Measurements from ENCODE around the gene RAB13. TPM values are rescaled to one million over a fixed set of nuclear protein-coding genes. Genes with fewer than 3 reads are reported as not detected.

RAB13 gene
- total RNA-seq, 1 experiment from 2014 or later, result 122 TPM

DNA sequence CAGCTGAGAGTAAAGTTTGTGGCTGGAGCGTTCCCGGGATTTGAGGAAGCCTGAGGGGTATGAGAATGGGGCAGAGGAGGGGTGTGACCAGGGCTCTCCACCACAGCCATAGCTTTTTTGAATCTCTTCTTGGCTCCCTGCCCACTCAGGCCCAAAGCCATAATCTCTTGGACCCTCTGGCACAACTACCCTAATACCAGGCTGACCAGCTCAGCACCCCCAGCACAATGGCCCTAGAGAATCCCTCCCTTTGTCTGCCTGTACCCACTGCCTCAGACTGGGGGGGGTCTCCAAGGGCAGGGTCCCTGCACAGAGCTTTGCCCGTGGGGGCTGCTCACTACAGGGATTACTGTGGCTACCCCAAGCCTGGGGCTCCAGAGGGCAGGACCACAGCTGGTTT, 47.1 kb downstream of the RAB13 start:
- Histone ChIP-seq H3K4ac (ENCODE audit: low read depth, low read length) (no peak overlapping the region), H3T11ph (ENCODE audit: low read length) (no peak overlapping the region), H3K9me3 (ENCODE audit: control insufficient read depth, low read depth, low read length) (no peaks in the 10 kb centered on the region), H2AFZ (ENCODE audit: low read length) (no peak overlapping the region), H3K27ac (ENCODE audit: insufficient read length, low read depth, low read length) (no peak overlapping the region), H2BK20ac (ENCODE audit: low read depth, low read length, poor library complexity, severe bottlenecking) (no peak overlapping the region), H4K91ac (ENCODE audit: insufficient read length, low read depth, low read length) (no peak overlapping the region), H4K8ac (replicated peaks; ENCODE audit: insufficient read length, low read depth, low read length) (no peak overlapping the region), H2BK5ac (ENCODE audit: insufficient read length, low read length) (no peak overlapping the region), H3K56ac (ENCODE audit: insufficient read length, low read depth, low read length) (no peak overlapping the region), H2AK5ac (ENCODE audit: insufficient read length, low read length) (no peak overlapping the region), H3K79me2 (ENCODE audit: insufficient read depth, low read length) (no peaks in the 10 kb centered on the region), H3K27me3 (ENCODE audit: insufficient read depth, low read length) (no peaks in the 10 kb centered on the region), H4K20me1 (ENCODE audit: control insufficient read depth, insufficient read depth, insufficient read length) (peaks cover 3% of the 10 kb centered on the region), H2BK12ac (ENCODE audit: insufficient read length, low read depth, low read length) (no peak overlapping the region), H3K4me1 (ENCODE audit: insufficient read depth, low read length) (no peaks in the 10 kb centered on the region), H3K18ac (ENCODE audit: insufficient read length, low read depth, low read length) (no peak overlapping the region), H4K5ac (ENCODE audit: insufficient read length, low read depth, low read length) (no peak overlapping the region), H3K14ac (ENCODE audit: insufficient read depth, low read length) (no peak overlapping the region), H2BK15ac (ENCODE audit: low read depth, low read length) (no peak overlapping the region), H3K4me2 (ENCODE audit: insufficient read depth, insufficient read length, low read length) (no peak overlapping the region), H3K79me1 (ENCODE audit: insufficient read depth, low read depth, low read length, poor library complexity, severe bottlenecking) (no peaks in the 10 kb centered on the region), H3K23me2 (ENCODE audit: insufficient read length, low read depth, low read length, poor library complexity, severe bottlenecking) (no peaks in the 10 kb centered on the region), H3K9ac (ENCODE audit: extremely low read depth, insufficient read length, low read length) (no peak overlapping the region), H2BK120ac (ENCODE audit: low read depth, low read length, poor library complexity, severe bottlenecking) (no peak overlapping the region), H3K23ac (ENCODE audit: insufficient read length, low read depth, low read length) (no peak overlapping the region)
- no peak overlapping the region for H3K4me3 Mint-ChIP-seq
- peak overlapping the region in 1 of 3 experiments; percentile 59; a peak in 1 of 7 replicates for H3K27ac Mint-ChIP-seq
- WGBS (ENCODE audit: extremely low coverage, insufficient read length, low lambda C conversion rate), result no CpG with 5 or more reads among the region's 3 CpGs
- TF ChIP-seq, protein P1, sequence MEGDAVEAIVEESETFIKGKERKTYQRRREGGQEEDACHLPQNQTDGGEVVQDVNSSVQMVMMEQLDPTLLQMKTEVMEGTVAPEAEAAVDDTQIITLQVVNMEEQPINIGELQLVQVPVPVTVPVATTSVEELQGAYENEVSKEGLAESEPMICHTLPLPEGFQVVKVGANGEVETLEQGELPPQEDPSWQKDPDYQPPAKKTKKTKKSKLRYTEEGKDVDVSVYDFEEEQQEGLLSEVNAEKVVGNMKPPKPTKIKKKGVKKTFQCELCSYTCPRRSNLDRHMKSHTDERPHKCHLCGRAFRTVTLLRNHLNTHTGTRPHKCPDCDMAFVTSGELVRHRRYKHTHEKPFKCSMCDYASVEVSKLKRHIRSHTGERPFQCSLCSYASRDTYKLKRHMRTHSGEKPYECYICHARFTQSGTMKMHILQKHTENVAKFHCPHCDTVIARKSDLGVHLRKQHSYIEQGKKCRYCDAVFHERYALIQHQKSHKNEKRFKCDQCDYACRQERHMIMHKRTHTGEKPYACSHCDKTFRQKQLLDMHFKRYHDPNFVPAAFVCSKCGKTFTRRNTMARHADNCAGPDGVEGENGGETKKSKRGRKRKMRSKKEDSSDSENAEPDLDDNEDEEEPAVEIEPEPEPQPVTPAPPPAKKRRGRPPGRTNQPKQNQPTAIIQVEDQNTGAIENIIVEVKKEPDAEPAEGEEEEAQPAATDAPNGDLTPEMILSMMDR (conservative IDR thresholded peaks at IDR 0.05), result no peak
- no peak for DNase-seq
- no peaks in the 10 kb centered on the region for H3K27me3 Mint-ChIP-seq (ENCODE audit: low read depth)
- no peaks in the 10 kb centered on the region for H3K9me3 Mint-ChIP-seq
- no peaks in the 10 kb centered on the region for H3K4me1 Mint-ChIP-seq
- peaks cover 44 to 78% (median 75%) of the 10 kb centered on the region in 3 experiments for H3K36me3 Mint-ChIP-seq (ENCODE audit: insufficient read depth in 1 of 3, low read depth in 3 of 3)

Measured in H9 (cell line).